K562 (cell line): ENCODE results near the gene IL23A. TPM values are rescaled to one million over a fixed set of nuclear protein-coding genes. Genes with fewer than 3 reads are reported as not detected.

ENCODE experiments used
- BRF1 ChIP-seq: IDR thresholded peaks from 3 replicates; pipeline ENCODE4 v1.6.1; 2011; ENCODE audit warnings: borderline replicate concordance, mild to moderate bottlenecking; ENCODE audit not compliant: insufficient read length; ENCODE audit errors: extremely low read depth
- DDX20 ChIP-seq: fragments of 450-650 bp; IDR thresholded peaks from 2 replicates; pipeline ENCODE4 v1.6.1; 2016; ENCODE audit warnings: missing genetic modification characterization, low read depth, mild to moderate bottlenecking, missing compliant biosample characterization, moderate library complexity
- KLF16 ChIP-seq: IDR thresholded peaks from 2 replicates; pipeline ENCODE4 v1.6.1; 2016; ENCODE audit warnings: antibody characterized with exemption
- KLF6 ChIP-seq: fragments of 250-450 bp; sonication (Bioruptor Pico); IDR thresholded peaks from 2 replicates; pipeline ENCODE4 v1.4.0; 2020; ENCODE audit warnings: mild to moderate bottlenecking, moderate library complexity, borderline replicate concordance
- MEF2D ChIP-seq: conservative IDR thresholded peaks from 2 replicates; pipeline ENCODE4 v1.6.1; 2016; ENCODE audit warnings: low read depth, missing genetic modification characterization, missing compliant biosample characterization
- RHOXF2B ChIP-seq: fragments of 250-450 bp; sonication (Bioruptor Pico); conservative IDR thresholded peaks from 2 replicates; pipeline ENCODE4 v1.5.1; 2021
- SAP30 ChIP-seq: fragments of 200-600 bp; sonication (generic); IDR thresholded peaks from 2 replicates; pipeline ENCODE4 v1.6.1; 2012; ENCODE audit warnings: borderline replicate concordance, low read depth, mild to moderate bottlenecking, moderate library complexity, low read length, control low read depth, inconsistent platforms; ENCODE audit not compliant: insufficient read depth, poor library complexity, severe bottlenecking
- SRF ChIP-seq, 2 experiments: fragments of 250-450, 450-650 bp in 1 of 2; sonication (Bioruptor Pico) in 1 of 2; sonication (generic) in 1 of 2; formaldehyde crosslinking; IDR thresholded peaks; 2 replicates each; pipeline versions ENCODE4 v1.5.0 to v1.5.1; 2020 to 2022; ENCODE audit warnings: mild to moderate bottlenecking in 1 of 2, missing genetic modification reagents in 1 of 2
- THRAP3 ChIP-seq: fragments of 450-650 bp; IDR thresholded peaks from 2 replicates; pipeline ENCODE4 v1.6.1; 2016; ENCODE audit warnings: mild to moderate bottlenecking, inconsistent platforms, borderline replicate concordance
- ZFP1 ChIP-seq: fragments of 450-650 bp; formaldehyde crosslinking; IDR thresholded peaks from 2 replicates; pipeline ENCODE4 v1.4.0; 2020; ENCODE audit warnings: mild to moderate bottlenecking, mixed read lengths
- ZNF384 ChIP-seq: IDR thresholded peaks from 2 replicates; pipeline ENCODE4 v1.6.1; 2012; ENCODE audit warnings: low read depth, low read length, improper control_type of control experiment
- ZNF583 ChIP-seq: fragments of 250-450 bp; sonication (Bioruptor Pico); IDR thresholded peaks from 2 replicates; pipeline ENCODE4 v1.4.0; 2020
- polyA plus RNA-seq, 8 experiments: library from polyadenylated mRNA; depleted of rRNA in 4 of 8; stranded (reverse) in 5 of 8; unstranded in 3 of 8; fragments of >200 nt; fragmentation: Nextera tagmentation in 2 of 8; fragmentation: Illumina TruSeq in 1 of 8; extraction: Ambion mirVana in 2 of 8; extraction: Trizol in 1 of 8; gene quantifications; 2 replicates each; pipeline versions ENCODE4 v1.2.1 to v1.2.3, GENCODE V29; 2011 to 2014; ENCODE audit warnings: inconsistent platforms in 1 of 8, missing spikeins in 1 of 8
- total RNA-seq, 7 experiments: library from RNA; depleted of rRNA in 6 of 7; stranded (reverse); fragments of >200 nt in 6 of 7; fragmentation: Illumina TruSeq in 2 of 7; extraction: Trizol in 2 of 7; gene quantifications; 2 replicates each; pipeline versions ENCODE4 v1.2.1 to v1.2.3, GENCODE V29; 2011 to 2021; ENCODE audit warnings: low replicate concordance in 1 of 7
- TF ChIP-seq, protein P1 (sequence below): fragments of 250-450 bp; sonication (Bioruptor Pico); IDR thresholded peaks from 2 replicates; pipeline ENCODE4 v1.8.0; 2022; ENCODE audit warnings: inconsistent platforms, mild to moderate bottlenecking, moderate library complexity, borderline replicate concordance
- TF ChIP-seq, protein P2 (sequence below): sonication (generic); formaldehyde crosslinking; IDR thresholded peaks from 2 replicates; pipeline ENCODE4 v1.9.0; 2022; ENCODE audit warnings: mild to moderate bottlenecking, missing genetic modification reagents
- TF ChIP-seq, protein P3 (sequence below): fragments of 250-450 bp; sonication (Bioruptor Pico); IDR thresholded peaks from 2 replicates; pipeline ENCODE4 v1.5.0; 2021; ENCODE audit warnings: mild to moderate bottlenecking, borderline replicate concordance
- TF ChIP-seq, protein P4 (sequence below): fragments of 250-450 bp; sonication (Bioruptor Pico); IDR thresholded peaks from 2 replicates; pipeline ENCODE4 v1.8.0; 2022; ENCODE audit warnings: moderate library complexity, mild to moderate bottlenecking, inconsistent platforms
- TF ChIP-seq, protein P5 (sequence below), 2 experiments: fragments of 150-350 bp in 1 of 2; IDR thresholded peaks; 2 replicates each; pipeline ENCODE4 v1.6.1; 2012 to 2016; ENCODE audit warnings: low read depth in 2 of 2, low read length in 2 of 2, mild to moderate bottlenecking in 1 of 2, moderate library complexity in 1 of 2

The IL23A gene
- total and polyA plus RNA-seq, 9 of the 15 experiments (the other 6 are each of a cell fraction or from before 2014, with no cell fraction given): 4.4 to 37.2 (median 9.6) TPM

DNA sequence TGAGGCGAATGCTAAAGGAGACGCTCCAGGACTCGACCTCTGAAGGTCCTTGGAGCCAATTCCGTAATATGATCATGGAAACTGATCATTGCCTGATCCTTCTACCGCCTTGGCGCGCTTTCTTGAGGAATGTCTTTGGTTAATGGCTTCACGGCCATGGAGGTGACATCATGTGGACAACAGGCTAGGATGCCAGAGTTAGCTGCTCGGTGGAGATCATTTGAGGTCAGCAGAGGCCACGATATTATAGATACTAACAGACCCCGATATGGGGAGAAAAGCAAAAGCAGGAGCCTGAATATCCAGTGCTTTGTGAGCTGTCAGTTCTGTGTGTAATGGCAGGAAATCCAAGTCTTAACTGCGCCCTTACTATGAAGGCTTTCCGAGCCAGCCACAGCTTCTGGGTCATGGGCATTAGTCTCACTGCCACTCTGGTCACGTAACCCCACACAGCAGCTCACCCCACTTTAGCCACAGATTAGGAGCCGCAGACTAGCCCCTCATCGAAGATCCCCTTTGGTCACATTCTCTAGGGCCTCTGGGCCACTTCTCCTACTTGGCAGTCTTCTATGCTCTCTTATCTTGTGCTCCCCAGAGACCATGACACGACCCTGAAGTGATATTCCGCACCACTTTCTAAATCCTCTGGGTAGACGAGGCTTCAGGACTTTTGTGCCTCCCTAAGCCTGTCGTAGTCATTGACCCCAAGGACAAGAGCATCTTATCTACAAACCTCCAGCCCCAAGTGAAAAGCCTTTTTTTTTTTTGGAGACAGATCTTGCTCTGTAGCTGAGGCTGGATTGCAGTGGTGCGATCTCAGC is 37.8 kb upstream of the IL23A start (continued):
- TF ChIP-seq, protein P1, sequence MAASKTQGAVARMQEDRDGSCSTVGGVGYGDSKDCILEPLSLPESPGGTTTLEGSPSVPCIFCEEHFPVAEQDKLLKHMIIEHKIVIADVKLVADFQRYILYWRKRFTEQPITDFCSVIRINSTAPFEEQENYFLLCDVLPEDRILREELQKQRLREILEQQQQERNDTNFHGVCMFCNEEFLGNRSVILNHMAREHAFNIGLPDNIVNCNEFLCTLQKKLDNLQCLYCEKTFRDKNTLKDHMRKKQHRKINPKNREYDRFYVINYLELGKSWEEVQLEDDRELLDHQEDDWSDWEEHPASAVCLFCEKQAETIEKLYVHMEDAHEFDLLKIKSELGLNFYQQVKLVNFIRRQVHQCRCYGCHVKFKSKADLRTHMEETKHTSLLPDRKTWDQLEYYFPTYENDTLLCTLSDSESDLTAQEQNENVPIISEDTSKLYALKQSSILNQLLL: no peak
- TF ChIP-seq, protein P2, sequence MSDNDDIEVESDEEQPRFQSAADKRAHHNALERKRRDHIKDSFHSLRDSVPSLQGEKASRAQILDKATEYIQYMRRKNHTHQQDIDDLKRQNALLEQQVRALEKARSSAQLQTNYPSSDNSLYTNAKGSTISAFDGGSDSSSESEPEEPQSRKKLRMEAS (CRISPR knock-in tag): no peak
- no peak for TF ChIP-seq SRF (CRISPR knock-in tag; IDR thresholded peaks at IDR 0.05)
- no peak for TF ChIP-seq KLF6 (CRISPR knock-in tag)
- no peak for TF ChIP-seq BRF1
- TF ChIP-seq, protein P3, sequence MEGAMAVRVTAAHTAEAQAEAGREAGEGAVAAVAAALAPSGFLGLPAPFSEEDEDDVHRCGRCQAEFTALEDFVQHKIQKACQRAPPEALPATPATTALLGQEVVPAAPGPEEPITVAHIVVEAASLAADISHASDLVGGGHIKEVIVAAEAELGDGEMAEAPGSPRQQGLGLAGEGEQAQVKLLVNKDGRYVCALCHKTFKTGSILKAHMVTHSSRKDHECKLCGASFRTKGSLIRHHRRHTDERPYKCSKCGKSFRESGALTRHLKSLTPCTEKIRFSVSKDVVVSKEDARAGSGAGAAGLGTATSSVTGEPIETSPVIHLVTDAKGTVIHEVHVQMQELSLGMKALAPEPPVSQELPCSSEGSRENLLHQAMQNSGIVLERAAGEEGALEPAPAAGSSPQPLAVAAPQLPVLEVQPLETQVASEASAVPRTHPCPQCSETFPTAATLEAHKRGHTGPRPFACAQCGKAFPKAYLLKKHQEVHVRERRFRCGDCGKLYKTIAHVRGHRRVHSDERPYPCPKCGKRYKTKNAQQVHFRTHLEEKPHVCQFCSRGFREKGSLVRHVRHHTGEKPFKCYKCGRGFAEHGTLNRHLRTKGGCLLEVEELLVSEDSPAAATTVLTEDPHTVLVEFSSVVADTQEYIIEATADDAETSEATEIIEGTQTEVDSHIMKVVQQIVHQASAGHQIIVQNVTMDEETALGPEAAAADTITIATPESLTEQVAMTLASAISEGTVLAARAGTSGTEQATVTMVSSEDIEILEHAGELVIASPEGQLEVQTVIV (CRISPR knock-in tag): no peak
- peak; percentile 98 for TF ChIP-seq ZNF384
- no peak for TF ChIP-seq RHOXF2B (CRISPR knock-in tag)
- TF ChIP-seq MEF2D (tag): 0 out of 2 replicates have a peak, but pooled peaks have one; percentile 39
- TF ChIP-seq SAP30: no peak
- TF ChIP-seq KLF16: peak; percentile 42; the same call in 1 of the 2 replicates
- TF ChIP-seq THRAP3: no peak
- TF ChIP-seq, protein P4, sequence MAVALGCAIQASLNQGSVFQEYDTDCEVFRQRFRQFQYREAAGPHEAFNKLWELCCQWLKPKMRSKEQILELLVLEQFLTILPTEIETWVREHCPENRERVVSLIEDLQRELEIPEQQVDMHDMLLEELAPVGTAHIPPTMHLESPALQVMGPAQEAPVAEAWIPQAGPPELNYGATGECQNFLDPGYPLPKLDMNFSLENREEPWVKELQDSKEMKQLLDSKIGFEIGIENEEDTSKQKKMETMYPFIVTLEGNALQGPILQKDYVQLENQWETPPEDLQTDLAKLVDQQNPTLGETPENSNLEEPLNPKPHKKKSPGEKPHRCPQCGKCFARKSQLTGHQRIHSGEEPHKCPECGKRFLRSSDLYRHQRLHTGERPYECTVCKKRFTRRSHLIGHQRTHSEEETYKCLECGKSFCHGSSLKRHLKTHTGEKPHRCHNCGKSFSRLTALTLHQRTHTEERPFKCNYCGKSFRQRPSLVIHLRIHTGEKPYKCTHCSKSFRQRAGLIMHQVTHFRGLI (CRISPR knock-in tag): no peak
- no peak for TF ChIP-seq ZFP1 (CRISPR knock-in tag)
- no peak for TF ChIP-seq DDX20
- TF ChIP-seq, protein P5, sequence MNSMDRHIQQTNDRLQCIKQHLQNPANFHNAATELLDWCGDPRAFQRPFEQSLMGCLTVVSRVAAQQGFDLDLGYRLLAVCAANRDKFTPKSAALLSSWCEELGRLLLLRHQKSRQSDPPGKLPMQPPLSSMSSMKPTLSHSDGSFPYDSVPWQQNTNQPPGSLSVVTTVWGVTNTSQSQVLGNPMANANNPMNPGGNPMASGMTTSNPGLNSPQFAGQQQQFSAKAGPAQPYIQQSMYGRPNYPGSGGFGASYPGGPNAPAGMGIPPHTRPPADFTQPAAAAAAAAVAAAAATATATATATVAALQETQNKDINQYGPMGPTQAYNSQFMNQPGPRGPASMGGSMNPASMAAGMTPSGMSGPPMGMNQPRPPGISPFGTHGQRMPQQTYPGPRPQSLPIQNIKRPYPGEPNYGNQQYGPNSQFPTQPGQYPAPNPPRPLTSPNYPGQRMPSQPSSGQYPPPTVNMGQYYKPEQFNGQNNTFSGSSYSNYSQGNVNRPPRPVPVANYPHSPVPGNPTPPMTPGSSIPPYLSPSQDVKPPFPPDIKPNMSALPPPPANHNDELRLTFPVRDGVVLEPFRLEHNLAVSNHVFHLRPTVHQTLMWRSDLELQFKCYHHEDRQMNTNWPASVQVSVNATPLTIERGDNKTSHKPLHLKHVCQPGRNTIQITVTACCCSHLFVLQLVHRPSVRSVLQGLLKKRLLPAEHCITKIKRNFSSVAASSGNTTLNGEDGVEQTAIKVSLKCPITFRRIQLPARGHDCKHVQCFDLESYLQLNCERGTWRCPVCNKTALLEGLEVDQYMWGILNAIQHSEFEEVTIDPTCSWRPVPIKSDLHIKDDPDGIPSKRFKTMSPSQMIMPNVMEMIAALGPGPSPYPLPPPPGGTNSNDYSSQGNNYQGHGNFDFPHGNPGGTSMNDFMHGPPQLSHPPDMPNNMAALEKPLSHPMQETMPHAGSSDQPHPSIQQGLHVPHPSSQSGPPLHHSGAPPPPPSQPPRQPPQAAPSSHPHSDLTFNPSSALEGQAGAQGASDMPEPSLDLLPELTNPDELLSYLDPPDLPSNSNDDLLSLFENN (IDR thresholded peaks at IDR 0.05; ENCODE audit: low read depth in 2 of 2, low read length in 2 of 2): peak in 1 of 2 experiments; percentile 34; a peak in 1 of 4 replicates
- TF ChIP-seq ZNF583 (CRISPR knock-in tag): no peak
